Tibial nerve (tissue), 4 donors: ENCODE results near the gene OR2C3.

Experiments used
- EP300 ChIP-seq, 2 donors: sonication (generic); formaldehyde crosslinking; IDR thresholded peaks; one replicate each; pipeline ENCODE4 v1.6.1; 2017; ENCODE audit warnings: antibody characterized with exemption in 2 of 2, mild to moderate bottlenecking in 1 of 2
- POLR2A ChIP-seq, 2 donors: fragments of 450-650 bp; IDR thresholded peaks; one replicate each; pipeline ENCODE4 v1.6.1; 2017; ENCODE audit warnings: antibody characterized with exemption in 2 of 2, mild to moderate bottlenecking in 2 of 2, moderate library complexity in 2 of 2
- TF ChIP-seq, protein P1 (sequence below), 5 experiments: fragments of 200-600 bp in 3 of 5; fragments of 450-650 bp in 2 of 5; sonication (generic) in 3 of 5; IDR thresholded peaks; one replicate each; pipeline ENCODE4 v1.5.1; 2016 to 2019; ENCODE audit warnings: antibody characterized with exemption in 5 of 5, mild to moderate bottlenecking in 3 of 5, moderate library complexity in 2 of 5

DNA sequence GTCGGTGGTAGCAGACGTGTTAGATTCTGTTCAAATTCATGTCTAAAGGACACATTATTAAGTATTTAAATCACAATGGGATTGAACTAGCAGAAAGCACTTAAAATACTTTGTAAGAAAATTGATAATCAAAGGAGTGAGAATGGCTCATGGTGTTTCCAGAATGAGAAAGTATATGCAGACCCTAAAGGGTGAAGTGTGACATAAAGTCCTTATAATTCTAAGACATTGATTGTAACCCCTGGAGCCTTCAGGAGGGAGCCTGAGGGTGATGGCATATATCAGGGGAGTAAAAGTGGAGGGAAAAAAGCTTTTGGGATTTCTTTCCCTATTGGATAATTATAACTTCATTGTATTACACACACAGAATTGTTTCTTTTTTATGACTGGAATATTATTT, at the start of gene OR2C3:
- TF ChIP-seq, protein P1, sequence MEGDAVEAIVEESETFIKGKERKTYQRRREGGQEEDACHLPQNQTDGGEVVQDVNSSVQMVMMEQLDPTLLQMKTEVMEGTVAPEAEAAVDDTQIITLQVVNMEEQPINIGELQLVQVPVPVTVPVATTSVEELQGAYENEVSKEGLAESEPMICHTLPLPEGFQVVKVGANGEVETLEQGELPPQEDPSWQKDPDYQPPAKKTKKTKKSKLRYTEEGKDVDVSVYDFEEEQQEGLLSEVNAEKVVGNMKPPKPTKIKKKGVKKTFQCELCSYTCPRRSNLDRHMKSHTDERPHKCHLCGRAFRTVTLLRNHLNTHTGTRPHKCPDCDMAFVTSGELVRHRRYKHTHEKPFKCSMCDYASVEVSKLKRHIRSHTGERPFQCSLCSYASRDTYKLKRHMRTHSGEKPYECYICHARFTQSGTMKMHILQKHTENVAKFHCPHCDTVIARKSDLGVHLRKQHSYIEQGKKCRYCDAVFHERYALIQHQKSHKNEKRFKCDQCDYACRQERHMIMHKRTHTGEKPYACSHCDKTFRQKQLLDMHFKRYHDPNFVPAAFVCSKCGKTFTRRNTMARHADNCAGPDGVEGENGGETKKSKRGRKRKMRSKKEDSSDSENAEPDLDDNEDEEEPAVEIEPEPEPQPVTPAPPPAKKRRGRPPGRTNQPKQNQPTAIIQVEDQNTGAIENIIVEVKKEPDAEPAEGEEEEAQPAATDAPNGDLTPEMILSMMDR (IDR thresholded peaks at IDR 0.05), result no peak
- TF ChIP-seq POLR2A (IDR thresholded peaks at IDR 0.05) (no peak), EP300 (IDR thresholded peaks at IDR 0.05) (no peak)
